Measurements from ENCODE around the gene SPTLC2. TPM values are rescaled to one million over a fixed set of nuclear protein-coding genes. Genes with fewer than 3 reads are reported as not detected.
"Not testable (repeated sequence)": the region's sequence is repeated elsewhere in the genome, so short reads cannot be mapped to it uniquely, and the experiment has no call there.

The SPTLC2 gene
- total RNA-seq, 5 donors from 2014 or later (not counting 1 experiment from before 2014, with no cell fraction given), result 20.8 to 33.7 (median 26.2) TPM

- H3K4me3 ChIP-seq (ENCODE audit: control insufficient read depth in 1 of 2, extremely low read depth in 1 of 2, low read length in 1 of 2), result peak overlapping the region; percentile 78 to 94
- H3K27me3 Mint-ChIP-seq, result no peaks in the 10 kb centered on the region
- H3K36me3 ChIP-seq (ENCODE audit: control insufficient read depth in 2 of 2, extremely low read depth in 1 of 2, insufficient read depth in 1 of 2, low read length in 1 of 2), result no peaks in the 10 kb centered on the region
- H3K27me3 ChIP-seq (replicated peaks in 1 of 2; ENCODE audit: control insufficient read depth in 2 of 2, extremely low read depth in 1 of 2, insufficient read depth in 2 of 2, low read length in 1 of 2), result peaks cover 0 to 3% of the 10 kb centered on the region in 2 experiments
- ATAC-seq (replicated peaks in 1 of 4), result no peak
- POLR2A ChIA-PET, result no interaction called here
- CTCF ChIA-PET, result no interaction called here
- H3K36me3 Mint-ChIP-seq, result no peaks in the 10 kb centered on the region
- H3K4me3 Mint-ChIP-seq, result peak overlapping the region; percentile 87 to 88 (median 87)
- no CpG with 5 or more reads among the region's 7 CpGs for WGBS (ENCODE audit: insufficient coverage)
- no peaks in the 10 kb centered on the region for H3K9me3 ChIP-seq
- H3K27ac ChIP-seq (ENCODE audit: low read length), result peak overlapping the region; percentile 80
- peaks cover 2 to 14% of the 10 kb centered on the region in 2 experiments for H3K4me1 ChIP-seq (ENCODE audit: control insufficient read depth in 1 of 2, extremely low read depth in 1 of 2, insufficient read depth in 2 of 2, low read length in 2 of 2)
- peaks cover 15 to 17% (median 15%) of the 10 kb centered on the region in 3 donors for H3K4me1 Mint-ChIP-seq
- H3K27ac Mint-ChIP-seq, result peak overlapping the region; percentile 88 to 97
- H3K9me3 Mint-ChIP-seq, result peaks cover 0 to 4% (median 0%) of the 10 kb centered on the region in 3 donors
- no peak for DNase-seq
Measured at GRCh38 chr14:77642407-77642806, 26.0 kb upstream of the SPTLC2 start.

- Mint-ChIP-seq H3K27ac (peak overlapping the region; percentile 88 to 97), H3K9me3 (peaks cover 0 to 4% (median 0%) of the 10 kb centered on the region in 3 donors), H3K36me3 (no peaks in the 10 kb centered on the region), H3K27me3 (no peaks in the 10 kb centered on the region), H3K4me1 (peaks cover 15 to 17% (median 15%) of the 10 kb centered on the region in 3 donors), H3K4me3 (peak overlapping the region; percentile 87 to 88 (median 87))
- Histone ChIP-seq H3K36me3 (ENCODE audit: control insufficient read depth in 2 of 2, extremely low read depth in 1 of 2, insufficient read depth in 1 of 2, low read length in 1 of 2) (no peaks in the 10 kb centered on the region), H3K27me3 (replicated peaks in 1 of 2; ENCODE audit: control insufficient read depth in 2 of 2, extremely low read depth in 1 of 2, insufficient read depth in 2 of 2, low read length in 1 of 2) (peaks cover 0 to 3% of the 10 kb centered on the region in 2 experiments), H3K4me3 (ENCODE audit: control insufficient read depth in 1 of 2, extremely low read depth in 1 of 2, low read length in 1 of 2) (peak overlapping the region; percentile 78 to 94), H3K4me1 (ENCODE audit: control insufficient read depth in 1 of 2, extremely low read depth in 1 of 2, insufficient read depth in 2 of 2, low read length in 2 of 2) (peaks cover 2 to 14% of the 10 kb centered on the region in 2 experiments), H3K9me3 (no peaks in the 10 kb centered on the region), H3K27ac (ENCODE audit: low read length) (peak overlapping the region; percentile 80)
- ATAC-seq (replicated peaks in 1 of 4) (peak; percentile 80 to 89 (median 85)), DNase-seq (peak; percentile 15 to 71 (median 50))
- POLR2A ChIA-PET, result no interaction called here
- CTCF ChIA-PET, result no interaction called here
- 11% methylated on average over 37 of the region's 47 CpGs for WGBS (ENCODE audit: insufficient coverage)
Measured at GRCh38 chr14:77641534-77642341, 25.3 kb upstream of the SPTLC2 start.

GRCh38 chr14:77640756-77641533 is 24.5 kb upstream of the SPTLC2 start:
- no peaks in the 10 kb centered on the region for H3K9me3 ChIP-seq
- ATAC-seq (replicated peaks in 1 of 4) (no peak), DNase-seq (no peak)
- Mint-ChIP-seq H3K9me3 (peaks cover 0 to 4% (median 0%) of the 10 kb centered on the region in 3 donors), H3K4me1 (peaks cover 15 to 17% (median 15%) of the 10 kb centered on the region in 3 donors), H3K27me3 (no peaks in the 10 kb centered on the region), H3K27ac (peak overlapping the region; percentile 88 to 97), H3K4me3 (peak overlapping the region; percentile 87 to 88 (median 87)), H3K36me3 (no peaks in the 10 kb centered on the region)
- H3K4me3 ChIP-seq (ENCODE audit: control insufficient read depth in 1 of 2, extremely low read depth in 1 of 2, low read length in 1 of 2), result peak overlapping the region in 1 of 2 donors; percentile 94
- H3K27ac ChIP-seq (ENCODE audit: low read length), result no peak overlapping the region
- WGBS (ENCODE audit: insufficient coverage), result no CpG with 5 or more reads among the region's 16 CpGs
- no peaks in the 10 kb centered on the region for H3K36me3 ChIP-seq (ENCODE audit: control insufficient read depth in 2 of 2, extremely low read depth in 1 of 2, insufficient read depth in 1 of 2, low read length in 1 of 2)
- H3K4me1 ChIP-seq (ENCODE audit: control insufficient read depth in 1 of 2, extremely low read depth in 1 of 2, insufficient read depth in 2 of 2, low read length in 2 of 2), result peaks cover 2 to 14% of the 10 kb centered on the region in 2 experiments
- H3K27me3 ChIP-seq (replicated peaks in 1 of 2; ENCODE audit: control insufficient read depth in 2 of 2, extremely low read depth in 1 of 2, insufficient read depth in 2 of 2, low read length in 1 of 2), result peaks cover 0 to 3% of the 10 kb centered on the region in 2 experiments
- CTCF ChIA-PET, result no interaction called here
- POLR2A ChIA-PET, result no interaction called here

GRCh38 chr14:77638771-77639171 is 22.3 kb upstream of the SPTLC2 start:
- Mint-ChIP-seq H3K27me3 (no peaks in the 10 kb centered on the region), H3K27ac (no peak overlapping the region), H3K36me3 (no peaks in the 10 kb centered on the region), H3K4me1 (peaks cover 15 to 17% (median 15%) of the 10 kb centered on the region in 3 donors), H3K4me3 (no peak overlapping the region), H3K9me3 (peaks cover 0 to 4% (median 0%) of the 10 kb centered on the region in 3 donors)
- H3K4me1 ChIP-seq (ENCODE audit: control insufficient read depth in 1 of 2, extremely low read depth in 1 of 2, insufficient read depth in 2 of 2, low read length in 2 of 2), result peaks cover 2 to 14% of the 10 kb centered on the region in 2 experiments
- WGBS (ENCODE audit: insufficient coverage), result 80% methylated on average over 1 of the region's 2 CpGs
- CTCF ChIA-PET, result no interaction called here
- H3K27me3 ChIP-seq (replicated peaks in 1 of 2; ENCODE audit: control insufficient read depth in 2 of 2, extremely low read depth in 1 of 2, insufficient read depth in 2 of 2, low read length in 1 of 2), result peaks cover 0 to 3% of the 10 kb centered on the region in 2 experiments
- H3K4me3 ChIP-seq (ENCODE audit: control insufficient read depth in 1 of 2, extremely low read depth in 1 of 2, low read length in 1 of 2), result no peak overlapping the region
- POLR2A ChIA-PET, result no interaction called here
- no peaks in the 10 kb centered on the region for H3K9me3 ChIP-seq
- DNase-seq (no peak), ATAC-seq (replicated peaks in 1 of 4) (no peak)
- no peaks in the 10 kb centered on the region for H3K36me3 ChIP-seq (ENCODE audit: control insufficient read depth in 2 of 2, extremely low read depth in 1 of 2, insufficient read depth in 1 of 2, low read length in 1 of 2)
- H3K27ac ChIP-seq (ENCODE audit: low read length), result no peak overlapping the region

- H3K9me3 Mint-ChIP-seq; H3K36me3 Mint-ChIP-seq; H3K4me1 Mint-ChIP-seq; H3K4me3 ChIP-seq (ENCODE audit: control insufficient read depth in 1 of 2, extremely low read depth in 1 of 2, low read length in 1 of 2); H3K4me3 Mint-ChIP-seq; H3K4me1 ChIP-seq (ENCODE audit: control insufficient read depth in 1 of 2, extremely low read depth in 1 of 2, insufficient read depth in 2 of 2, low read length in 2 of 2); POLR2A ChIA-PET; H3K27ac Mint-ChIP-seq; H3K27ac ChIP-seq (ENCODE audit: low read length); ATAC-seq (replicated peaks in 1 of 4); H3K27me3 ChIP-seq (replicated peaks in 1 of 2; ENCODE audit: control insufficient read depth in 2 of 2, extremely low read depth in 1 of 2, insufficient read depth in 2 of 2, low read length in 1 of 2); H3K27me3 Mint-ChIP-seq; CTCF ChIA-PET; H3K36me3 ChIP-seq (ENCODE audit: control insufficient read depth in 2 of 2, extremely low read depth in 1 of 2, insufficient read depth in 1 of 2, low read length in 1 of 2); DNase-seq; H3K9me3 ChIP-seq: not testable (repeated sequence)
- no CpG with 5 or more reads among the region's 4 CpGs for WGBS (ENCODE audit: insufficient coverage)
Measured at GRCh38 chr14:77635869-77636268, 19.4 kb upstream of the SPTLC2 start.

- H3K36me3 Mint-ChIP-seq; H3K27me3 Mint-ChIP-seq; H3K9me3 ChIP-seq; POLR2A ChIA-PET; H3K27me3 ChIP-seq (replicated peaks in 1 of 2; ENCODE audit: control insufficient read depth in 2 of 2, extremely low read depth in 1 of 2, insufficient read depth in 2 of 2, low read length in 1 of 2); H3K4me1 ChIP-seq (ENCODE audit: control insufficient read depth in 1 of 2, extremely low read depth in 1 of 2, insufficient read depth in 2 of 2, low read length in 2 of 2); H3K4me3 Mint-ChIP-seq; H3K27ac ChIP-seq (ENCODE audit: low read length); H3K9me3 Mint-ChIP-seq; H3K36me3 ChIP-seq (ENCODE audit: control insufficient read depth in 2 of 2, extremely low read depth in 1 of 2, insufficient read depth in 1 of 2, low read length in 1 of 2); DNase-seq; ATAC-seq (replicated peaks in 1 of 4); H3K4me3 ChIP-seq (ENCODE audit: control insufficient read depth in 1 of 2, extremely low read depth in 1 of 2, low read length in 1 of 2); H3K4me1 Mint-ChIP-seq; H3K27ac Mint-ChIP-seq; CTCF ChIA-PET: not testable (repeated sequence)
- WGBS (ENCODE audit: insufficient coverage), result no CpG with 5 or more reads among the region's 8 CpGs
Measured at GRCh38 chr14:77635466-77635865, 19.0 kb upstream of the SPTLC2 start.
